Peyer's patch (tissue), 4 donors: ENCODE data around the gene IMMT. TPM values are rescaled to one million over a fixed set of nuclear protein-coding genes. Genes with fewer than 3 reads are reported as not detected.

Experiments used
- DNase-seq, 3 donors: peaks; one replicate each; pipeline ENCODE4 v3.0.0-alpha.2; 2017 to 2019
- H3K27ac ChIP-seq, 4 donors: fragments of 200-600 bp; sonication (generic); one replicate each; pipeline ENCODE4 v1.5.1; 2016 to 2019
- H3K27me3 ChIP-seq, 2 donors: fragments of 200-600 bp; sonication (generic); one replicate each; pipeline ENCODE4 v1.5.1; 2019
- H3K36me3 ChIP-seq, 3 donors: fragments of 200-600 bp; sonication (generic); one replicate each; pipeline ENCODE4 v1.5.1; 2016 to 2019
- H3K4me1 ChIP-seq, 4 donors: fragments of 200-600 bp; sonication (generic); one replicate each; pipeline ENCODE4 v1.5.1; 2016 to 2019
- H3K4me3 ChIP-seq, 4 donors: fragments of 200-600 bp; sonication (generic); 1 replicate in 3 of 4; 2 replicates in 1 of 4; pipeline ENCODE4 v1.5.1; 2016 to 2019; ENCODE audit warnings: mild to moderate bottlenecking in 1 of 4
- H3K9me3 ChIP-seq, 4 donors: fragments of 200-600 bp; sonication (generic); one replicate each; pipeline ENCODE4 v1.5.1; 2016 to 2019; ENCODE audit warnings: mild to moderate bottlenecking in 1 of 4
- POLR2A ChIP-seq, 2 donors: fragments of 450-650 bp; IDR thresholded peaks; one replicate each; pipeline ENCODE4 v1.5.1; 2017; ENCODE audit warnings: antibody characterized with exemption in 2 of 2, mild to moderate bottlenecking in 2 of 2, moderate library complexity in 2 of 2
- total RNA-seq, 4 donors: library from RNA; depleted of rRNA; stranded (reverse); fragments of >200 nt; gene quantifications; one replicate each; pipeline ENCODE4 v1.1.0, GENCODE V29; 2016
- TF ChIP-seq, protein P1 (sequence below), 6 experiments: fragments of 450-650 bp in 4 of 6; fragments of 200-600 bp in 2 of 6; sonication (generic) in 1 of 6; IDR thresholded peaks; one replicate each; pipeline ENCODE4 v1.5.1; 2017 to 2019; ENCODE audit warnings: antibody characterized with exemption in 6 of 6, mild to moderate bottlenecking in 3 of 6, moderate library complexity in 1 of 6

IMMT gene
- total RNA-seq, 4 donors from 2014 or later: 53.8 to 126 (median 67.6) TPM

DNA sequence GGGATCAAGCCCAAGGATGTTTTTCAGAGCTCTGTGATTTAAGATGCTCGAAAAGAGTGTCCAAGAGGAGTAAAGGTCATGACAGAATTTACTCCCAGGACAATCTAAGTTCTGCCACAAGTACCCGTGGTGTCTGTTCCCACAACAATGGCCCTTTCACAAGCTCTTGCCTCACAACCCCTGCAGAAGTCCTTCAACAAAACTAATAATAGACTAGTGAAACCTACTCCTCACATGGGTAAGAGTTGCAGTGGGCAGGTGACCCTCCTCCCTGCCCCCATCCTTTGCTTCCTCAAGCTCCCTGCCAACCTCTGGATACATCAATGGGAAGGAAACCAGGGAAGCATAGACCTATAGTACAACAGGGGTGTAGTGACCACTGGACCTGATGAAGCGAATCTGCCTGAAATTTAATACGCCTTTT is 54.3 kb downstream of the IMMT start:
- no peaks in the 10 kb centered on the region for H3K9me3 ChIP-seq
- H3K36me3 ChIP-seq: peaks cover 0 to 90% (median 3%) of the 10 kb centered on the region in 3 donors
- H3K4me1 ChIP-seq: no peaks in the 10 kb centered on the region
- TF ChIP-seq, protein P1, sequence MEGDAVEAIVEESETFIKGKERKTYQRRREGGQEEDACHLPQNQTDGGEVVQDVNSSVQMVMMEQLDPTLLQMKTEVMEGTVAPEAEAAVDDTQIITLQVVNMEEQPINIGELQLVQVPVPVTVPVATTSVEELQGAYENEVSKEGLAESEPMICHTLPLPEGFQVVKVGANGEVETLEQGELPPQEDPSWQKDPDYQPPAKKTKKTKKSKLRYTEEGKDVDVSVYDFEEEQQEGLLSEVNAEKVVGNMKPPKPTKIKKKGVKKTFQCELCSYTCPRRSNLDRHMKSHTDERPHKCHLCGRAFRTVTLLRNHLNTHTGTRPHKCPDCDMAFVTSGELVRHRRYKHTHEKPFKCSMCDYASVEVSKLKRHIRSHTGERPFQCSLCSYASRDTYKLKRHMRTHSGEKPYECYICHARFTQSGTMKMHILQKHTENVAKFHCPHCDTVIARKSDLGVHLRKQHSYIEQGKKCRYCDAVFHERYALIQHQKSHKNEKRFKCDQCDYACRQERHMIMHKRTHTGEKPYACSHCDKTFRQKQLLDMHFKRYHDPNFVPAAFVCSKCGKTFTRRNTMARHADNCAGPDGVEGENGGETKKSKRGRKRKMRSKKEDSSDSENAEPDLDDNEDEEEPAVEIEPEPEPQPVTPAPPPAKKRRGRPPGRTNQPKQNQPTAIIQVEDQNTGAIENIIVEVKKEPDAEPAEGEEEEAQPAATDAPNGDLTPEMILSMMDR (IDR thresholded peaks at IDR 0.05): no peak
- no peak for TF ChIP-seq POLR2A (IDR thresholded peaks at IDR 0.05)
- no peak for DNase-seq
- H3K27ac ChIP-seq: no peak overlapping the region
- H3K27me3 ChIP-seq: no peaks in the 10 kb centered on the region
- no peak overlapping the region for H3K4me3 ChIP-seq

DNA sequence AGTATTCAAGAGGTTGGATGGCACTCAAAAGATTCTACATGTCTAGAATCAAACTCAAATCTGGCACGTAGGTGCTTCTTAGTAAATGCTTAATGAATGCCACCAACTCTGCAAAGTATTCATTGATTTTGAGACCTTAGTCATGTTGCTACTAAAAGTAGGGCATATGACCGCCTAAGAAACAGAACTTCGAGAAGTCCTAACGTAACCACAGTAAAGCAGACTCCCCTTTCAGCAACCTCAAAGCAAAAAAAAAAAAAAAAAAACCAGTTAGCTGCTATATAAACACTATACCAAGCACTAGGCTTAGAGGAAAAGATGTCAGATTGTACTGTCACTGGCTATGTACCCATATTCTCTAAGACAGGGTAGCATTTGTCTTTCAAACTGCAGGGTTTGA is 55.3 kb downstream of the IMMT start:
- no peaks in the 10 kb centered on the region for H3K4me1 ChIP-seq
- no peaks in the 10 kb centered on the region for H3K9me3 ChIP-seq
- H3K27ac ChIP-seq: no peak overlapping the region
- H3K4me3 ChIP-seq: no peak overlapping the region
- DNase-seq: no peak
- H3K36me3 ChIP-seq: peaks cover 0 to 90% (median 3%) of the 10 kb centered on the region in 3 donors
- H3K27me3 ChIP-seq: no peaks in the 10 kb centered on the region
- TF ChIP-seq POLR2A (IDR thresholded peaks at IDR 0.05): no peak
- TF ChIP-seq, protein P1 (IDR thresholded peaks at IDR 0.05): no peak

DNA sequence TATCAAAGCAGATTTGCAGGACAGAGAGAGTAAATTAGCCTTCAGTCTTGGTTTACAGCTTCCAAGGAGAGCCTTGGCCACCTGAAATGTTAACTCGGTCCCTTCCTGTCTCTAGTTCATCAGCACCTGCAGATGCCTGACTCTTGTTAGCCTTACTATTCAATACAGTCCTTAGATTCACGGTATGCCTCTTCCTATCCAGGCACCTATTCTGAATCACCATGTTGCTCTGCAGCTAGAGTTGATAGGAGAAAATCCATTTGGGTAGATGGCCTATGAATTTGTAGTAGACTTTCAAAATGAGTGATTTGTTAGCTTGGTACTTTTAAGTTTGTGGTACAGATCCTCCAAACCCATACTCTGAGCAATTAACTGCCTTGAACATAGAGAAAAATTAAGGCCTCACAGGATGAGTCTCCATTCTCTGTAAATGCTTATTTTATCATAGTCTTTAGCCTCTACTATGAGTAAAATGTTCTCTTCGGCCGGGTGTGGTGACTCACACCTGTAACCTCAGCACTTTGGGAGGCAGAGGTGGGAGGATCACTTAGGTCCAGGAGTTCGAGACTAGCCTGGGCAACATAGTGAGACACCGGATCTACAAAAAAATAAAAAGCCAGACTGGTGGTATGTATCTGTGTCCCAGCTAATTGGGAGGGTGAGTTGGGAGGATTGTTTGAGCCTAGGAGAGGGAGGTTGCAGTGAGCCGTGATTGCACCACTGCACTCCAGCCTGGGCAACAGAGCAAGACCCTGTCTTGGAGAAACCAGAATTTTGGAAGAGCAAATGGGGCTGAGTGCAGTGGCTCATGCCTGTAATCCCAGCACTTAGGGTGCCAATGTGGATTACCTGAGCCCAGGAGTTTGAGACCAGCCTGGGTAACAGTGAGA is 56.3 kb downstream of the IMMT start:
- Histone ChIP-seq H3K27ac (no peak overlapping the region), H3K9me3 (no peaks in the 10 kb centered on the region), H3K27me3 (no peaks in the 10 kb centered on the region), H3K36me3 (peaks cover 0 to 90% (median 3%) of the 10 kb centered on the region in 3 donors), H3K4me1 (no peaks in the 10 kb centered on the region), H3K4me3 (no peak overlapping the region)
- TF ChIP-seq POLR2A (IDR thresholded peaks at IDR 0.05): no peak
- TF ChIP-seq, protein P1 (IDR thresholded peaks at IDR 0.05): no peak
- no peak for DNase-seq

DNA sequence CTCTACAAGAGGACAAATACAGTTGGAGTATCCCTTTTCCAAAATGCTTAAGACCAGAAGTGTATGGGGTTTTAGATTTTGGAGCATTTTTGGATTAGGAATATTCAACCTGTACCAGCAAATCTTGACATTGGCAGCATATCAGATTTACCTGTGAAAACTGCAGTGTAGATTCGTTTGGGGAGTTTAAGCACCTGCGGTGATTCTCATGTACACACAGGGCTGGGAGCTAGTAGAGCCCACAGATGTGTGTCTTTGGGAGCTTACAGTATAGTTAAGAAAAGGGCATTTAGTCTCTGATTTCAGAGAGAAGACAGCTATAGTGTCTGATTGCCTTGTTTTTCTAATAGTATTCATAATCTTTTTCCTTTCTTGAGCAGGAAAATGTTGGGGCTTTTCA is 59.1 kb downstream of the IMMT start:
- Histone ChIP-seq H3K9me3 (no peaks in the 10 kb centered on the region), H3K36me3 (peaks cover 0 to 90% (median 3%) of the 10 kb centered on the region in 3 donors), H3K27me3 (no peaks in the 10 kb centered on the region), H3K4me1 (no peaks in the 10 kb centered on the region), H3K27ac (no peak overlapping the region), H3K4me3 (no peak overlapping the region)
- DNase-seq: no peak
- TF ChIP-seq, protein P1 (IDR thresholded peaks at IDR 0.05): no peak
- no peak for TF ChIP-seq POLR2A (IDR thresholded peaks at IDR 0.05)

DNA sequence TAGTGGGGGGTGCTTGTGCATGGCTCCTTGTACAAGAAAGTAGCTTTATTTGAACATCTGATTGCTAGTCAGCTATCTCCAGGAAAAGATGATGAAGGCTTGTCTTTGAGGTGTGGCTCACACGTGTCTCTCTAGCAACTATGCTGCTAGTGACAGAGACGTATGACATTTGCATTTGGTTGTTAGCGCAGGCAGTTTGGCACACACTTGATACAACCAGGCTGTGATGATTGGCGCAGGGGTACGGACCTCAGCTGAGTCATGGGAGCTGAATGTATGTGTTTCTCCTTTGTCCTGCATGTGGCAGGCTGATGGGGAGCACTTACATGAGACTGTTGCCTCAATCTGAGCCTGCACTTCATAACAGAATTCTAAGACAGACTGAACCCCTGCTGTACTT is 59.6 kb downstream of the IMMT start:
- H3K36me3 ChIP-seq: peaks cover 0 to 91% (median 3%) of the 10 kb centered on the region in 3 donors
- no peak for TF ChIP-seq POLR2A (IDR thresholded peaks at IDR 0.05)
- TF ChIP-seq, protein P1 (IDR thresholded peaks at IDR 0.05): no peak
- H3K4me1 ChIP-seq: no peaks in the 10 kb centered on the region
- H3K9me3 ChIP-seq: no peaks in the 10 kb centered on the region
- no peak overlapping the region for H3K4me3 ChIP-seq
- H3K27ac ChIP-seq: no peak overlapping the region
- H3K27me3 ChIP-seq: no peaks in the 10 kb centered on the region
- DNase-seq: no peak
